HEK293T (cell line): Measurements from ENCODE around the gene LENG9.

ENCODE experiments used
- CTCF ChIA-PET: fragments of 350-600 bp; formaldehyde crosslinking; extraction: SDS; loops from one replicate; lab custom pipeline; 2021; ENCODE audit warnings: antibody characterized with exemption, inconsistent platforms; lab: Yijun Ruan, JAX
- POLR2A ChIA-PET: fragments of 350-600 bp; formaldehyde crosslinking; extraction: SDS; loops from one replicate; lab custom pipeline; 2020; ENCODE audit warnings: antibody characterized with exemption, inconsistent platforms; lab: Yijun Ruan, JAX
- DNase-seq: peaks from one replicate; pipeline ENCODE4 v3.0.0; 2012; ENCODE audit warnings: mixed read lengths; ENCODE audit errors: extremely low spot score
- ARNT ChIP-seq: fragments of 450-650 bp; IDR thresholded peaks from 2 replicates; pipeline ENCODE4 v1.6.1; 2017; ENCODE audit warnings: mild to moderate bottlenecking
- BHLHE40 ChIP-seq: fragments of 450-650 bp; IDR thresholded peaks from 2 replicates; pipeline ENCODE4 v1.6.1; 2016; ENCODE audit warnings: mild to moderate bottlenecking, moderate library complexity, borderline replicate concordance
- CTBP1 ChIP-seq: fragments of 450-650 bp; IDR thresholded peaks from 2 replicates; pipeline ENCODE4 v1.6.1; 2016; ENCODE audit warnings: borderline replicate concordance
- ELF4 ChIP-seq: fragments of 450-650 bp; IDR thresholded peaks from 2 replicates; pipeline ENCODE4 v1.6.1; 2017; ENCODE audit warnings: antibody characterized with exemption
- FOXA1 ChIP-seq: fragments of 450-650 bp; IDR thresholded peaks from 2 replicates; pipeline ENCODE4 v1.6.1; 2016; ENCODE audit warnings: mild to moderate bottlenecking
- FOXK2 ChIP-seq: fragments of 450-650 bp; IDR thresholded peaks from 2 replicates; pipeline ENCODE4 v1.6.1; 2016; ENCODE audit warnings: mild to moderate bottlenecking
- FOXM1 ChIP-seq: fragments of 450-650 bp; IDR thresholded peaks from 2 replicates; pipeline ENCODE4 v1.6.1; 2017; ENCODE audit warnings: mild to moderate bottlenecking, borderline replicate concordance
- HDGF ChIP-seq: fragments of 450-650 bp; IDR thresholded peaks from 2 replicates; pipeline ENCODE4 v1.6.1; 2017; ENCODE audit warnings: antibody characterized with exemption, borderline replicate concordance
- L3MBTL2 ChIP-seq: fragments of 450-650 bp; conservative IDR thresholded peaks from 2 replicates; pipeline ENCODE4 v1.6.1; 2016; ENCODE audit warnings: mild to moderate bottlenecking
- LEF1 ChIP-seq: fragments of 450-650 bp; IDR thresholded peaks from 2 replicates; pipeline ENCODE4 v1.6.1; 2017; ENCODE audit warnings: mild to moderate bottlenecking, borderline replicate concordance
- NFRKB ChIP-seq: fragments of 450-650 bp; IDR thresholded peaks from 2 replicates; pipeline ENCODE4 v1.6.1; 2016; ENCODE audit warnings: mild to moderate bottlenecking, moderate library complexity
- PKNOX1 ChIP-seq: fragments of 450-650 bp; IDR thresholded peaks from 2 replicates; pipeline ENCODE4 v1.6.1; 2016
- SP1 ChIP-seq: fragments of 450-650 bp; IDR thresholded peaks from 2 replicates; pipeline ENCODE4 v1.6.1; 2017
- SUZ12 ChIP-seq: fragments of 450-650 bp; IDR thresholded peaks from 2 replicates; pipeline ENCODE4 v1.6.1; 2016; ENCODE audit warnings: mild to moderate bottlenecking
- TARDBP ChIP-seq: fragments of 450-650 bp; IDR thresholded peaks from 2 replicates; pipeline ENCODE4 v1.6.1; 2016
- ZNF384 ChIP-seq: fragments of 450-650 bp; IDR thresholded peaks from 2 replicates; pipeline ENCODE4 v1.6.1; 2016

LENG9 gene

GRCh38 chr19:54475706-54476105, 12.1 kb upstream of the LENG9 start:
- CTCF ChIA-PET = interaction anchor here (1.1 kb wide), 1 partner anchor 37 kb away, joined by 3 read pairs; no protein-coding TSS in a partner anchor

GRCh38 chr19:54473892-54474372, 10.4 kb upstream of the LENG9 start:
- ChIA-PET CTCF (interaction anchor here (1.0 kb wide), 1 partner anchor 200 kb away, joined by 3 read pairs; no protein-coding TSS in a partner anchor), POLR2A (interaction anchor here (1.0 kb wide), 1 partner anchor 11 kb away, joined by 3 read pairs; no protein-coding TSS in a partner anchor)
- no peak for DNase-seq
- TF ChIP-seq FOXA1 (no peak), ARNT (no peak), SUZ12 (no peak), ELF4 (no peak), BHLHE40 (no peak), HDGF (no peak), TARDBP (no peak), ZNF384 (no peak), LEF1 (no peak), CTBP1 (no peak), NFRKB (no peak), SP1 (no peak), FOXK2 (no peak), FOXM1 (no peak), L3MBTL2 (no peak), PKNOX1 (no peak)

More at GRCh38 chr19:54475706-54476105, 12.1 kb upstream of the LENG9 start:
- POLR2A ChIA-PET = no interaction called here
- TF ChIP-seq PKNOX1 (no peak), NFRKB (no peak), LEF1 (no peak), FOXM1 (no peak), HDGF (no peak), L3MBTL2 (no peak), ZNF384 (no peak), ARNT (no peak)
- DNase-seq = no peak

- CTCF ChIA-PET = interaction anchor here (1.0 kb wide), 1 partner anchor 200 kb away, joined by 3 read pairs; no protein-coding TSS in a partner anchor
- TF ChIP-seq SP1 (no peak), ELF4 (no peak), PKNOX1 (no peak), ZNF384 (no peak)
- DNase-seq = no peak
- POLR2A ChIA-PET = interaction anchor here (0.8 to 1.2 kb wide), 3 partner anchors 10 to 24 kb away, joined by 3 to 10 read pairs (median 4); partner anchors contain the start of genes LENG8 and LENG9
Observed at GRCh38 chr19:54473071-54473891, 9.7 kb upstream of the LENG9 start, which contains the start of gene CDC42EP5. Gene CDC42EP5 (minus strand): TSS chr19:54473296. CDS start chr19:54465547, 7,749 bp downstream.

- TF ChIP-seq ELF4 (no peak), L3MBTL2 (no peak), SP1 (no peak), PKNOX1 (no peak), FOXM1 (no peak), FOXA1 (no peak), LEF1 (no peak), CTBP1 (no peak), ARNT (no peak), BHLHE40 (no peak), HDGF (no peak), FOXK2 (no peak), ZNF384 (no peak), TARDBP (no peak), NFRKB (no peak), SUZ12 (no peak)
- DNase-seq = no peak
- ChIA-PET CTCF (no interaction called here), POLR2A (no interaction called here)
Observed at GRCh38 chr19:54470991-54471782, 7.6 kb upstream of the LENG9 start.

GRCh38 chr19:54470276-54470887, 6.8 kb upstream of the LENG9 start:
- no peak for DNase-seq
- POLR2A ChIA-PET = interaction anchor here (1.6 kb wide), 1 partner anchor 22 kb away, joined by 8 read pairs; the partner anchor contains the start of gene LENG8
- CTCF ChIA-PET = no interaction called here
- TF ChIP-seq LEF1 = no peak
- TF ChIP-seq SP1 = no peak
- no peak for TF ChIP-seq TARDBP
- no peak for TF ChIP-seq ZNF384
- no peak for TF ChIP-seq BHLHE40
- no peak for TF ChIP-seq FOXM1
- TF ChIP-seq PKNOX1 = no peak
- TF ChIP-seq HDGF = no peak
- no peak for TF ChIP-seq NFRKB
